ENCODE data around the gene LDLRAD4.

- no peak for TF ChIP-seq CSDC2 (CRISPR knock-in tag; IDR thresholded peaks at IDR 0.05)
- TF ChIP-seq, protein P1, sequence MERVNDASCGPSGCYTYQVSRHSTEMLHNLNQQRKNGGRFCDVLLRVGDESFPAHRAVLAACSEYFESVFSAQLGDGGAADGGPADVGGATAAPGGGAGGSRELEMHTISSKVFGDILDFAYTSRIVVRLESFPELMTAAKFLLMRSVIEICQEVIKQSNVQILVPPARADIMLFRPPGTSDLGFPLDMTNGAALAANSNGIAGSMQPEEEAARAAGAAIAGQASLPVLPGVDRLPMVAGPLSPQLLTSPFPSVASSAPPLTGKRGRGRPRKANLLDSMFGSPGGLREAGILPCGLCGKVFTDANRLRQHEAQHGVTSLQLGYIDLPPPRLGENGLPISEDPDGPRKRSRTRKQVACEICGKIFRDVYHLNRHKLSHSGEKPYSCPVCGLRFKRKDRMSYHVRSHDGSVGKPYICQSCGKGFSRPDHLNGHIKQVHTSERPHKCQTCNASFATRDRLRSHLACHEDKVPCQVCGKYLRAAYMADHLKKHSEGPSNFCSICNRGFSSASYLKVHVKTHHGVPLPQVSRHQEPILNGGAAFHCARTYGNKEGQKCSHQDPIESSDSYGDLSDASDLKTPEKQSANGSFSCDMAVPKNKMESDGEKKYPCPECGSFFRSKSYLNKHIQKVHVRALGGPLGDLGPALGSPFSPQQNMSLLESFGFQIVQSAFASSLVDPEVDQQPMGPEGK (CRISPR knock-in tag; IDR thresholded peaks at IDR 0.05; ENCODE audit: borderline replicate concordance) = no peak
- TF ChIP-seq ARNTL (CRISPR knock-in tag; IDR thresholded peaks at IDR 0.05; ENCODE audit: borderline replicate concordance, low read depth) = no peak
- TF ChIP-seq ZNF565 (CRISPR knock-in tag; conservative IDR thresholded peaks at IDR 0.05; ENCODE audit: low read depth) = no peak
- no peak for TF ChIP-seq OSR1 (CRISPR knock-in tag; IDR thresholded peaks at IDR 0.05)
Measured at GRCh38 chr18:13379930-13380690, 161.6 kb downstream of the LDLRAD4 start.

All from SK-N-SH treated with all-trans-retinoic acid at 6 μM for 48 hours (cell line).